Peyer's patch (tissue), 4 donors: Measurements from ENCODE around the gene A2ML1.
"Not testable (repeated sequence)": the region's sequence is repeated elsewhere in the genome, so short reads cannot be mapped to it uniquely, and the experiment has no call there.

Experiments used
- POLR2A ChIP-seq, 2 donors: fragments of 450-650 bp; IDR thresholded peaks; one replicate each; pipeline ENCODE4 v1.5.1; 2017; ENCODE audit warnings: antibody characterized with exemption in 2 of 2, mild to moderate bottlenecking in 2 of 2, moderate library complexity in 2 of 2
- TF ChIP-seq, protein P1 (sequence below), 6 experiments: fragments of 450-650 bp in 4 of 6; fragments of 200-600 bp in 2 of 6; sonication (generic) in 1 of 6; IDR thresholded peaks; one replicate each; pipeline ENCODE4 v1.5.1; 2017 to 2019; ENCODE audit warnings: antibody characterized with exemption in 6 of 6, mild to moderate bottlenecking in 3 of 6, moderate library complexity in 1 of 6

DNA sequence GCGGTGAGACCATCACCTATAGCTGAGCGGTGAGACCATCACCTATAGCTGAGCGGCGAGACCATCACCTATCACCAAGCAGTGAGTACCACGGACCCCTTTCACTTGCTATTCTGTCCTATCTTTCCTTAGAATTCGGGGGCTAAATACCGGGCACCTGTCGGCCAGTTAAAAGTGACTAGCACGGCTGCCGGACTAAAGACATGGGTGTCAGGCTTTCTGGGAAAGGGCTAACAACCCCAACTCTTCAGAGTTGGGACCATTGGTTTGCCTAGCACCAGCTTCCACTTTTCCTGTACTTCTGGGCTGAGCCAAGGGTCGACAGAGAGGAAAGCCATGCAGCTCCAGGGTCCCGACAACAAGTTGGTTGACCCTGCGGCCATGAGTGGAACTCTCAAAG is 33.7 kb upstream of the A2ML1 start:
- TF ChIP-seq, protein P1, sequence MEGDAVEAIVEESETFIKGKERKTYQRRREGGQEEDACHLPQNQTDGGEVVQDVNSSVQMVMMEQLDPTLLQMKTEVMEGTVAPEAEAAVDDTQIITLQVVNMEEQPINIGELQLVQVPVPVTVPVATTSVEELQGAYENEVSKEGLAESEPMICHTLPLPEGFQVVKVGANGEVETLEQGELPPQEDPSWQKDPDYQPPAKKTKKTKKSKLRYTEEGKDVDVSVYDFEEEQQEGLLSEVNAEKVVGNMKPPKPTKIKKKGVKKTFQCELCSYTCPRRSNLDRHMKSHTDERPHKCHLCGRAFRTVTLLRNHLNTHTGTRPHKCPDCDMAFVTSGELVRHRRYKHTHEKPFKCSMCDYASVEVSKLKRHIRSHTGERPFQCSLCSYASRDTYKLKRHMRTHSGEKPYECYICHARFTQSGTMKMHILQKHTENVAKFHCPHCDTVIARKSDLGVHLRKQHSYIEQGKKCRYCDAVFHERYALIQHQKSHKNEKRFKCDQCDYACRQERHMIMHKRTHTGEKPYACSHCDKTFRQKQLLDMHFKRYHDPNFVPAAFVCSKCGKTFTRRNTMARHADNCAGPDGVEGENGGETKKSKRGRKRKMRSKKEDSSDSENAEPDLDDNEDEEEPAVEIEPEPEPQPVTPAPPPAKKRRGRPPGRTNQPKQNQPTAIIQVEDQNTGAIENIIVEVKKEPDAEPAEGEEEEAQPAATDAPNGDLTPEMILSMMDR (IDR thresholded peaks at IDR 0.05): not testable (repeated sequence)
- not testable (repeated sequence) for TF ChIP-seq POLR2A (IDR thresholded peaks at IDR 0.05)
